Measurements from ENCODE around the gene OR4F6.

OR4F6 gene

GRCh38 chr15:101844916-101845315 lies 41.6 kb downstream of the OR4F6 start:
- TF ChIP-seq CTCF (IDR thresholded peaks at IDR 0.05; ENCODE audit: low read depth, low read length, missing control alignments): no peak

GRCh38 chr15:101852356-101852755 lies 49.0 kb downstream of the OR4F6 start:
- no peak for TF ChIP-seq CTCF (IDR thresholded peaks at IDR 0.05; ENCODE audit: low read depth, low read length, missing control alignments)
- DNase-seq (ENCODE audit: low read depth): no peak
- H3K4me3 ChIP-seq (ENCODE audit: low read depth, low read length): no peak overlapping the region

More at GRCh38 chr15:101844916-101845315, 41.6 kb downstream of the OR4F6 start:
- DNase-seq (ENCODE audit: low read depth): no peak
- H3K4me3 ChIP-seq (ENCODE audit: low read depth, low read length): no peak overlapping the region
